Umbilical cord (tissue), 2 donors: Measurements from ENCODE around the gene STAT5B. TPM values are rescaled to one million over a fixed set of nuclear protein-coding genes. Genes with fewer than 3 reads are reported as not detected.
"Not testable (repeated sequence)": the region's sequence is repeated elsewhere in the genome, so short reads cannot be mapped to it uniquely, and the experiment has no call there.

Source experiments
- DNase-seq: peaks from one replicate; pipeline ENCODE4 v3.0.0-alpha.2; 2015; ENCODE audit warnings: low spot score
- total RNA-seq: library from RNA; depleted of rRNA; stranded (reverse); fragments of >200 nt; gene quantifications from one replicate; pipeline ENCODE4 v1.2.3, GENCODE V29; 2014; ENCODE audit warnings: low replicate concordance; ENCODE audit not compliant: insufficient read depth

Gene STAT5B
- total RNA-seq, 1 donor from 2014 or later: 51.8 TPM

DNA sequence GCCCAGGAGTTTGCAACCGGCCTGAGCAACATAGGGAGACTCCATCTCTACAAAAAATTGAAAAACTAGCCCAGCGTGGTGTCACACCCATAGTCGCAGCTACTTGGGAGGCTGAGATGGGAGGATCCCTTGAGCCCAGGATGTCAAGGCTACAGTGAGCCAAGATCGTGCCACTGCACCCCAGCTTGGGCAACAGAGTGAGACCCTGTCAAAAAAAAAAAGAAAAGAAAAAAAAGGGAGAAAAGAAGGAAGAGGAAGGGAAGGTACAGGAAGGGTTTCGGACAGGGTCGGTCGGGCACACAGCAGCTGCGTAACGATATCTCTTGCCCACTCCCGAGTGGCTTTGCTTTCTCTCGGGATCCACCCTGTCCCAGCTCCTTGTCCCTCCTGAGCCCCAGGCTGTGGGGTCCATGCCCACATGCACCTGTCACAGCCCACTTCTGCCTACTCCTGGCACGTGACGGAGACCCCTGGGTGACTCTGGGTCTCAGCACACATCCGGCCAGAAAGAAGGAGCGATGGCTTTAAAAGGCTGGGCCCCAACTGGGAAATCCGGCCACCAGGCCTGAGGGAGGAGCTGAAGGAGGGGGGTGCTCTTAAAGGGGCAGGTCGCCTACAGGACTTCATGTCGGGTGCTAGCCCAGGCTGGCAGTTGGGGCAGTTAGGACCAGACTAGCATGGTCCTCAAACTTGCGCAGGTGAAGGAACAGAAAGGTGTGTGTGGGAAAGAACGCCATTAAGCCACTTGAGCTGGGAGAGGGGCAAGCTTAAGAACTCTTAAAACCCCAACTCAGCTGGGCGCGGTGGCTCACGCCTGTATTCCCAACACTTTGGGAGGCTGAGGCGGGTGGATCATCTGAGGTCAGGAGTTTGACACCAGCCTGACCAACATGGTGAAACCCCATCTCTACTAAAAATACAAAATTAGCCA is 82.0 kb downstream of the STAT5B start, which contains the start of gene GHDC:
TSS of gene GHDC (minus strand) at position 526 of the 931 bp plus-strand sequence. CDS start 913 bp downstream, outside the sequence.
- DNase-seq: peak; percentile 82

DNA sequence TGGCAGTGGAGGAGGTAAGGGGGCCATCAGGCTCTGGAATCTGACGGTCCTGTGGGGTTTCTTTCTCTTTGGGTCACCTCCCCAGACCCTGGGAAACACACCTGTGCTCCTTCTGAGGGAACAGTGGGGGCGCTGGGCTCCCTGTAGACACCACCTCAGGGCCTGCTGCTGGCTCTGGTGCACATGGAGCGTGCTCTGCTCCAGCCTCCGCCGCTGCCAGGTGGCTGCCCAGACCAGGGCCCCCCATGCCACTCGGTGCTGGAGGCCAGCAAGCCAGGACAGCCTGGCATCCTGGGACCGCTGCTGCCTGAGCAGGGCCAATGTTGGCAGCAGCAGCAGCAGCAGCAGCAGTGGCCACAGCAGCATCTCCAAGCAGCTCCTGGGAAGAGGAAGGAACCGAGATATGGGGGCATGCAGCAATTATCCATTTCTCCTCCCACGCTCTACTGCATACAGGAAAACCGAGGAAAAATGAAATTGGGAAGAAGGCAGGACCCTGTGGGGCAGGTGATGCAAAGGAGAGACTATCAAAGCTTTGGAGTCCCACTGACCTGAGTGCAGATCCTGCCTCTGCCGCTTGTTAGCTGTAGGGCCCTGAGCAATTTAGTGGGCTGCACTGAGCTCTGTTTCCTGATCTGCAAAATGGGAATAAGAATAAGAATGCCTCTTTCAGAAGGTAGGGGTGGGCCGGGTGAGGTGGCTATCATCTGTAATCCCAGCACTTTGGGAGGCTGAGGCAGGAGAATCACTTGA is 82.8 kb downstream of the STAT5B start:
- no peak for DNase-seq

DNA sequence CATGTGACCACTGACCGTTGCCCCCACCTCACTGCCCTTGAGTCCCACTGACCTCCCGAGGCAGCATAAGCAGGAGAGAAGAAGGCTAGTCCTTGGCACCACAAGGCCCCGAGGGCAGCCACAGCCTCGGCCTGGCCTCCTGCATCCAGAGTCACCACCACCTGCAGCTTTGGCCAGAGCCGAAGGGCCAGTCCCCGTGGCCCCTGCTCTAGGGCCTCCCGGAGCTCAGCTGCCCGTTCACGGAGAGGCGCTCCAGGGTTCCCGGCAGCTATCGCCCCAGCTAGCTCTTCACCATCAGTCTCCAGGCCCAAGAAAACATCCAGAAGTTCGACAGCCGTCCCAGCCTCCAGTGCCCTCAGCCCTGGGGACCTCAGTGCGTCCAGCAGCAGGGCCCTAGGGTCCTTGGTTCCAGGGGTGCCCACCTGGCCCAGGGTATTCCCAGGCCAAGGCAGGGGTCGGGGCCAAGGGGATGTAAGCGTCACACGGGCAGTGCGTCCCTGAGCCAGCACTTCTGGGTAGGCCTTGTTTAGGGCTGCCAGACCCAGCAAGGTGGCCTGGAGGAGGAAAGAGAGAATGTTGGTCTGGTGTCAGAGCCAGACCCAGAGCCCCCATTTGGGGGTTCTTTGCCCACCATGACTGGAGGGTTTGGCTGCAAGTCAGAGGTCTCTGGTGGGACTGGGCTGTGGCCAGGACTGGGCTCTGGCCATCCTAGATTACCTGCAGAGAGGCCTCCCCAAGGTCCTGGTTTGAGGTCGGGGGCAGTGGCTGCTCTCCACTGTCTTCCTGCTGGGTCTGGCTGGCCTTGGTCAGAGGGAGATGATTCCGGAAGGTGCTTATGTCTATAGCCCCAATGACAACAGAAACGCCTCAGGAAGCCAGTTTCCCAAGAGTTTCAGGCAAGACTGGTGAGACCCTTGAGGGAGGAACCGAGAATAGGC is 83.7 kb downstream of the STAT5B start:
- DNase-seq: no peak

DNA sequence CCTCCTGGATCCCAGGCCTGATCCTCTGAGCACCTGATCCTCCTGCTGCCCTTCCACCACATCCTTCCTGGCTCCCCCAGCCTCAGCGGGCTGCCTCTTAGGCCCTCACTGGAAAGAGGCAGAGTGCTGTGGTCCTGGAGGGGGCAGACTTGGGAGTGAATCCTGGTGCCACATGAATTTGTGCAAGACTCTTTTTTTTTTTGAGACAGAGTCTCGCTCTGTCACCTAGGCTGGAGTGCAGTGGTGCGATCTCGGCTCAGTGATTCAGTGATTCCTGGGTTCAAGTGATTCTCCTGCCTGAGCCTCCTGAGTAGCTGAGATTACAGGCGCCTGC is 84.9 kb downstream of the STAT5B start:
- no peak for DNase-seq

DNA sequence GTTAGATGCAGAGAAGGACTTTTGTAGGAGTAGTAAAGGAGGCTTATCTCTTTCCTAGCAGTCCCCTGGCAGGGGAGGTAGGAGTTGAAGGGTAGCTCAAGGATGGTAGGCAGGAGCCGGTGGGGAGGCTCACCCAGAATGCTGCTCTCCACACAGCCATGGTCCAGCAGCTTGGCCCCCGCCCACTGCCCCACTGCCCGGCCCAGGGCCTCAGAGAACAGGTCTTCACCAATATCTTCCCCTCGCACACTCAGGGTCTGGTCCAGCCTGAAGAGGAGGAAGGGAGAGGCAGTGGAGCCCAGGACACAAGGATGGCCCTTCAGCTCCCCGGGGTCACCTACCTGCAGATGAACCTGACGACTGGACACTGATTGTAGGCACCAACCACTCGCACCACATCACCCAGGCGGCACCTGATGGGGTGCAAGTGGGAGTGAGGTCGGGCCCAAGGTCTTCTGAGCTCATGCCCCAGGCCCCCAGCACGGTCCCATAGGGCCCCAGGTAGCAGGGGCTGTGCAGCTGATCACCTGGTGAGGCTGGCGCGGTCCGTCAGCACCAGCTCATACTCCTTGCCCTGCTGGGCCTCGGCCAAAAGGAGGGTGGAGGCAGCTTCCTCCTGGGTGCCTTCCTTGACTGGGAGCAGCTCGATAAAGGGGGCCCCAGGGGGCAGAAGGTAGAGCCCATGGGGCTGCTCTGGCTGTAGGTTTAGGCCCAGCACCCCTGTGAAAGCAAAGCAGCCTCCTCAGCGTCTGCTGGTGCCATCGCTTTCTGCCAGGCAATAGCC is 85.5 kb downstream of the STAT5B start:
- DNase-seq: no peak

DNA sequence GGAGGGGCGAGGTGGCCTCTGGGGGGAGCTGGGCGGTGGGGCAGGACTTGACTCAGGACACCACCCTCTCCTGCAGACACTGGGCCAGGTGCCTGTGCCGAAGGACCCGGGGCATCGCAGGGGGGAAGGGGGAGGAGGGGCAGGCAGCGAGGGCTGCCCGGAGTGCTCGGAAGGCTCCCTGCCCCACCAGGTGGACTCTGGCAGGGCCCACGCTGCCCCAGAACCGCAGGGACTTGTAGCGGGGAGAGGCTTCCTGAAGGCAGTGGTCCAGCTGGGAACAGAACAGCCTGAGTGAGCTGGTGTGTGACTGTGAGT is 86.6 kb downstream of the STAT5B start:
- DNase-seq: no peak

DNA sequence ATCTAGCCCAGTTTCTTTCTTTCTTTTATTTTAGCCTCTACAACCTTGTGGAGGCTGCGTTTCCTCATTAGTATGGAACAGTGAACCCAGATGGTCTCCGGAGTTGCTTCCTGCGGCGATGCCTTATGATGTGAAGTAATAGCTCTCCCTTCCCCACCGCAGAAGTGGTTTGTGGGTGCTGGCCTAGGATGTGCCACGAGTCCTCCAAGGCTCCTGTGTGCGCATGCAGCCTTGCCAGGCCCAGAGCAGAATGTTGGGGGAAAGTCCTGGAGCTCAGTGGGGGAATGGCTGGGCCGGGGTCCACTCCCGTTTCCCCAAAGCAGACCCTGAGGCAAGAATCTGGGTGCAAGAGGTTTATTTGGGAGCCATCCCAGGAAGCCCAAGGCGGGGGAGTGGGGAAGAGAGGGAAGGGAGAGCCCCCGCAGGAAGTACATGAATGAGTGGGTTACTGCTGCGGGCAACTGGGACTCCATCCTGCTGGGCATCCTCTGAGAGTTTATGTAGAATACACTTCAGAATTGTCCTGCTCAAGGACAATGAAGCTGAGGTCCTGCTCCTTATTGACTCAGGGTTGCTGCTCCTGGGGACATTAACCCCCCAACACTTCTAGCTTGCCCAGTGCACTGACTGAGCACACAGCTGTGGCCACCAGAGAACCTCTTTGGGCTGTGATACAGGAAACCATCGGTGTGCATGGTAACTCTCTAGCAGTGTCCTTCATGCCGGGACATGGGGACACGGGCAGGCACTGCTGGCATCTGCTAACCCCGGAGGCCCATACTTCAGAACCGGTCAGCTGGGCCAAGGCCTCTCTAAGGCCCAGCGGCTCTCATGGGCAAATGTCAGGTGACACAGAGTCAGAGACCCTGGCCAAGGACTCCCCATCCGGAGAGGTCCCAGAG is 87.2 kb downstream of the STAT5B start:
- no peak for DNase-seq

DNA sequence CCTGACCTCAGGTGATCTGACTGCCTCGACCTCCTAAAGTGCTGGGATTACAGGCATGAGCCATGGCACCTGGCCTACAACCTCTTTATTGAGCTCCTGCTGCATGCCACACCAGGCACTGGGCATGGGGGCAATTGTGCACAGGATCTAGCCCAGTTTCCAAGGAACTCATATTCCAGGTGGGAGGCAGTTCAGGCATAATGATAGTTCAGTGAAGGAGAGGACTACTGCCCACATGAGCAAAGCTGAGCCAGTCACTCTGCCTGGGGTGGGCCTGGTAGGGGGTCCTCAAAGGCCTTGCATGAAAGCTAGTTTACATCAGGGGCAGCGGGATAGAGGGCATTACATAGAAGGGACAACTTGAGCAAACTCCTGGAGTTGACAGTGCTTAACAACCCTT is 88.4 kb downstream of the STAT5B start:
- no peak for DNase-seq

DNA sequence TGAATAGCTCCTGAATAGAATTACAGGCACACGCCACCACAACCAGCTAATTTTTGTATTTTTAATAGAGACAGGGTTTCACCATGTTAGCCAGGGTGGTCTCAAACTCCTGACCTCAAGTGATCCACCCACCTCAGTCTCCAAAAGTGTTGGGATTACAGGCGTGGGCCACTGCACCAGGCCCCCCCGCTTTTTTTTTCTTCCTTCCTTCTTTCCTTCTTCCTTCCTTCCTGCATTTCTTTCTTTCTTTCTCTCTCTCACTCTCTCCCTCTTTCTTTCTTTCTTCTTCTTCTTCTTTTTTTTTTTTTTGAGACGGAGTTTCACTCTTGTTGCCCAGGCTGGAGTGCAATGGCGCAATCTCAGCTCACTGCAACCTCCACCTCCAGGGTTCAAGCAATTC is 90.0 kb downstream of the STAT5B start:
- not testable (repeated sequence) for DNase-seq

DNA sequence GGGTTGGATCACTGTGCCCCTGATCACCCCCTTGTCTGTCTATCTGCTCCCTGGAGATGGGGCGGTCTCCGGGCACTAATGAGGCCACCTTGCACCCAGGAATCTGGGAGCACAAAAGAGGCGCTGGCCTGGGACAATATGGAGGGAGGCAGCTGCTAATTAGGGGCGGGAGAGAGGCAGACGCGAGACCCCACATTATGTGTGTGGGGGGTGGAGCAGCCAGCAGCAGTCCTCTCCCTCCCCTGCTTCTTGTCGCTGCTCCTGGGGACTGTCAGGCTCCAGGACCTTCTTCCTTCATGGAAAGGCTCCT is 90.6 kb downstream of the STAT5B start:
- no peak for DNase-seq

DNA sequence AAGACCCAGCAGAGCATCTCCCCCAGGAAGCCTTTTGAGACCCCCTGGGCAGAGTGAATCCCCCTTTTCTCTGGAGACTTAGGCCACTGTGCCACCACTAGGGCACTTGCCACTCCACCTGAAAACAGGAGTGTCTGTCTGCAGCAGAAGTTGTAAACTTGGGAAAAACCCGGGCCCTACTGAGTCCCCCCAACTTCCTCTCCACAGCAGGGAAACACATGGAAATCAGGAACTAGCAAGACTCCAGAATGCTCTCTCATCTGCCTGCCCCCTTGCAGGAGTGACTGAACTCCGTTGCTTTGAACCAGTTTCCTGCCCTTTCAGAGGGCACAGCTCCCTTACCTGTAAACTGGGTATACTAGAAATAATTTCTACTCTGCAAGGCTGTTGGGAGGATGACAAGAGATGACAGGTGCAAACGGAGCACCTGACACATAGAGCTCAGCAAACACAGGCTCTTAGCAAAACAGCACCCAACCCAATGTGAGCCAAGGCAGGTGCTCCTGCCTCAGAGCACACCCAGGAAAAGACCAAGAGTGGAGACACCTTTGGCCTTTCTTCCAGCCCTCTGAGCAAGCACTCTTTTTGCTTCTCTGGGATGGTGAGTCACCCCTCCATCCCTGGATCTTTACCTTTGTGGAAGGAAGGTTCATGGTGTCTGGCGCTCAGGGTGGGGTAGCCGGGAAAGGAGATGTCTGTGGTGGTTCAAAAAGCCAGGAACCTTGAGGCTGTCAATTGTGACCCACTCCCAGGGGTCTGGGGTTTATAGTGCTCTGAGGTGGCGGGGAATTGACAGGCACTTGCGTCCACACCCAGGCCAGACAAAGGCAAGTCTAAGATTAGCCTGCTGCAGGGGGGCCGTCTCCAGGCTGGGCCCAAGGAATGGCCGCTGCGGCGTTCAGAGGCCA is 91.2 kb downstream of the STAT5B start, which contains the start of gene HCRT:
TSS of gene HCRT (minus strand) at position 740 of the 908 bp plus-strand sequence. CDS start at position 653, 87 bp downstream.
- no peak for DNase-seq

DNA sequence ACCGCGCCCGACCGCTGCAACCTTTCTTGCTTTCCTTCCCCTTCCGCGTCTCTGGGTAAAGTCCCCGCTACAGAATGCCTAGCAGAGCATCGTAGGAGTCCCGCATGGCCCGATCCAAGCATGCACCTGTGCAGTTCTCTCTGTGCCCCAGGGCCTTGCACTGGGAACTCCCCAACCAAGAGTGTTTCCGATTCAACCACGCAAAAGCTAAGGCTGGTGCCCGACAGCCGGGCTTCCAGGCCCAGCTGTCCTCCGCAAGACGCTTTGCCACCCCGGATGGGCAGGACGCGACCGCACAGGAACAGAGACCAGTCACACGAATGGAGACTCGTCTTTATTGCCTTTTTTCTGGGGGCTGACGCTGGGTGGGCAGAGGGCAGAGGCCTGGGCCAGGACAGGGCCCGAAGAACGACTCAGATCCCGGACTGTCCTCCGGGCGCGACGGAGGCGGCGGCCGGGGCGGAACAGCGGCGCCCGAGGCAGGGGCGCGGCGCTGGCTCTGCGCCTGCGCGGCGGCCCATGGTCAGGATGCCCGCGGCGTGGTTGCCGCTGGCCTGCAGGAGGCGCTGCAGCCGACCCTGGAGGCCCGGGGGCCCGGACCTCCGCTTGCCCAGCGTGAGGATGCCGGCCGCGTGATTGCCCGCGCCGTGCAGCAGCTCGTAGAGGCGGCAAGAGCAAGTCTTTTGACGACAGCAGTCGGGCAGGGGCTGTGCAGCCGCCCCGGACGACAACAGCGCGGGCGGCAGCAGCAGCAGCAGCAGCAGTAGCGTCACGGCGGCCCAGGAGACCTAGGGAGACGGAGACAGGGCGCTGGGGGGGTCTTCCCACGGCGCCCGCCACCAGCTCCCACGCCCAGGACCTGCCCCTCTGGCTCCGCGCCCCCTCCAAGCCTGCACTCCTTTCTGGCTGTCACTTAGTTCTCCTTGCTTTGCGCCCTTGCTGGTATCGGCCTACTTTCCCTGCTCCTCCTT is 92.2 kb downstream of the STAT5B start:
- DNase-seq: peak; percentile 61

DNA sequence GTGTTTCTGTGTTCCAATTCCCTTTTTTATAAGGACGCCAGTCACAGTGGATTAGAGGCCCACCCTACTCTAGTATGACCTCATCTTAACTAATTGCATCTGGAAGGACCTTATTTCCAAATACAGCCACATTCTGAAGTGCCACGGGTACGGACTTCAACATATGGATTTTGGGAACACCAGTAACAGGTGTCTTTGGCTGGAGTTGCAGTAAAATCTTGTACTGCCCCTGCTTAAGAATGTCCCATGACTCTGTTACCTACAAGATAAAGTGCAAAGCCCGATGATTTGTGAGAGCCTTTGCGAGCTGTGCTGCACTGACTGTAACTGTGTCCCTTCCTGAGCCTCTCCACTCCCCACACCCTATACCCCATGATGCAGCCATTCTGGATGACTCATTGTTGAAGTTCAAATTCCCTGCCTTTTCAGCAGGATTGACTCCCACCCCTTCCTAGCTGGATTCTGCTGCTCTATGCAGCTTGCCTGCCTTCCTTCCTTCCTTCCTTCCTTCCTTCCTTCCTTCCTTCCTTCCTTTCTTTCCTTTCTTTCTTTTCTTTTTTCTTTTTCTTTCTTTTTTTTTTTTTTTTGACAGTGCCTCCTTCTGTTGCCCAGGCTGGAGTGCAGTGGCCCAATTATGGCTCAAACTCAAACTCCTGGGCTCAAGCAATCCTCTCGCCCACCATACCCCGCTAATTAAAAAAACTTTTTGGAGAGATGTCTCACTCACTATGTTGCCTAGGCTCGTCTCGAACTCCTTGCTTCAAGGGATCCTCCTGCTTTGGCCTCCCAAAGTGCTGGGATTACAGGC is 93.1 kb downstream of the STAT5B start:
- no peak for DNase-seq

DNA sequence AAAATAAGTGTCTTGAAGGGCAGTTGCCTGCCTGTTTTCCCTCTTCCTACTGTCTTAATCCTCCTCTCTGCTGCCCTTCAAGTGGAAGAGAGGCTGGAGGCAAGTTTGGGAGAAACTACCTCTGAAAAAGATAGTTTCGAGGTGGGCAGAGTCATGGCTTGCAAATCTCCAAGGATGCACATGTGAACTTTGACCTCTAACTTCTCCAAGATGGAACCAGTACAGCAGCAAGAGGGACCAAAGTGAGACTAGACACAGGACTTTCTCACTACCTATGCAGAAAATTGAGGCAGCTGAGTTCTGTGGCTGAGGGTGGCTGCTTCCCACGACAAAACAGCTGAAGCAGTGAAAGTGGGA is 94.4 kb downstream of the STAT5B start:
- no peak for DNase-seq

DNA sequence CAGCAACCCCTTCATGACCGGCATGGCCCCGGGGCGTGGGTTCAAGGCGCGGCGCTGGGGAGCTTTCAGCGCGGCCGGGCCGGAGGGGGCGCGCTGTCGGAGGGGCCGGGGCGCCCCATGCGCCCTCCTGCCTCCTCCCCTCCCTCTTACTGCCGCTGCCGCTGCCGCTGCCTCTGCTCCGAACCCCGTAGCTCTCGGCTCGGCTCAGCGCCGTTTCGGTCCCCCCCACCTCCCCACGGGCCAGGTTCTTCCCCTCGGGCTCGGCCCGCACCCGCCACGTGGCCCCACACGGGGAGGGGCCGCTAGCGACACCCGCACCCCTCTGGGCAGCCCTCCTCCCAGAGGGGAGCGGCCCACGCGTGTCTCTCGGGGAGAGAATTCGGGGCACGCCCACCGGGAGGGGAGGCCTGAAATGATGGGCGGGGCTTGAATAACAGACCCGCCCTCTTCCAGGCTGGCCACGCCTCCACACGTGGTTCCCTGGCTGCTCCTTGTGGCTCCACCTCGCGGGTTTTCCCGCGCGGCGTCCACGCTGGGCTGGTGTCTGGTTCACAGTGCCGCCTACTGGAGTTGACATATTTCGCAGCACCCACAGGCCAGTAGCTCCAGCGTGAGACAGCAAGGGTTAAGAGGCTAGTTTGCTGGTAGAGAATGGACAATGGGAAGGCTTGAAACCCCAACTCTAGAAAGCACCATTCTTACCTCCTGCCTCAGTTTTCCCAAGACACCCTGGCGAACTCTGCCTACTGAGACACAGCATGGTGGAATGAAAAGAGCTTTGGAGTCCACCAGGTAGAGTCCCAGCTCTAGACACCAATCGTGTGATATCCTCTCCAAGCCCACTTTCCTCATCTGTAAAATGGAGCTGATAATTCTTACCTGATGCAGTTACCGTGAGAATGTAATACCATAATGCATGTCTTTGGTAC is 95.0 kb downstream of the STAT5B start, which contains the start of gene KCNH4:
TSS of gene KCNH4 (minus strand) at position 221 of the 929 bp plus-strand sequence. CDS start at position 24, 197 bp downstream.
- no peak for DNase-seq
